HG02840 (cell line): ENCODE data around the gene MRPS23.

ENCODE experiments used
- ATAC-seq: cut with Tn5 transposase; IDR thresholded peaks from one replicate; pipeline ENCODE4 v1.9.1; 2021; ENCODE audit warnings: mild to moderate bottlenecking, moderate library complexity, moderate number of reproducible peaks; ENCODE audit not compliant: unreplicated experiment, low FRiP score

Gene MRPS23

DNA sequence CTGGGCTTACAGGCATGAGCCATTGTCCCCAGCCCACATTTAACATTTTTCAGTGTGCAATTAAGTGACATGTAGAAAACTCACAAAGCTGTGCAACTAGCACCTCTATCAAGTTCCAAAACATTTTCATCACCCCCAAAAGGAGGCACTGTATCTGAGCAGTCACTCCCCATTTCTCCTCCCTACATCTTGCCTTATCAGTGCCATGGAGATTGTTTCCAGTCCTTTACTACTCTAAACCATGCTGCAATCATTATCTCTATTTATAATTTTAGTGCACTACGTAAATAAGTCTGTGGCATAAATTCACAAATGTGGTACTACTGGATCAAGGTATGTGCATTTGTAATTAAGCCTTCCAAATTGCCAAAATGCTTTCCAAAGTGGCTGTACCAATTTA is 7.6 kb downstream of the MRPS23 start:
- no peak for ATAC-seq

- ATAC-seq = no peak
Measured at GRCh38 chr17:57839571-57839923, 10.3 kb downstream of the MRPS23 start.

DNA sequence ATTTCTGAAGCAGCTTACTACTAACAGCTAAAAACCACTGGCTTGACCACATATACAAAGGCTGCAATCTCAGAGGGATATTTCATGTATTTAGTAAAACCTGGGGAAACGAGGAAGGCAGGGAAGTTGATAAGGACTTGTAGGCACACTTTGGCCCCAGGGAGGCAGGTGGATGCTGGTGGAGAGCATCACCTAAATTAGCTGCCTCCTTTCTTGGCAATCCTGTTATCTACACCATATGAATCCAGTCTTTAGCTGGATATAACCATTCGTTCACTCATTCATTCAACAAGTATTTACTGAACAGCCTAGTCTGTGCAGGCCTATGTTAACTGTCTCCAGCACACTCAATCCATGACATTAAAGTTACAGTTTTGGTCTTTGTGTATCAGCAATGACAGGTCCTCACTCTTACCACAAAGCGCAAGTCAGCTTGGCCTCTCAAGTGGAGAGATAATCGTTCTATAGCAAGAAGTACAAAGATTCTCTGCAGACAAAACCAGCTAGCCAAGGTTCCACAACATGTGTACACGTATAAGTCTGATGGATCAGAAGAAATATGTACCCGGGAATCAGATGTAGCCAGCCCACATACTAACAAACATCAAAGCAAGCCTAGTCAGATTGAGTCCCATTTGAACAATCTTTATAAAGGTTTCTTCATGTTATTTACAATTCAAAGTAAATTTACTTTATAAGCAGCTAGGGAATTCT is 10.8 kb downstream of the MRPS23 start:
- ATAC-seq = no peak

DNA sequence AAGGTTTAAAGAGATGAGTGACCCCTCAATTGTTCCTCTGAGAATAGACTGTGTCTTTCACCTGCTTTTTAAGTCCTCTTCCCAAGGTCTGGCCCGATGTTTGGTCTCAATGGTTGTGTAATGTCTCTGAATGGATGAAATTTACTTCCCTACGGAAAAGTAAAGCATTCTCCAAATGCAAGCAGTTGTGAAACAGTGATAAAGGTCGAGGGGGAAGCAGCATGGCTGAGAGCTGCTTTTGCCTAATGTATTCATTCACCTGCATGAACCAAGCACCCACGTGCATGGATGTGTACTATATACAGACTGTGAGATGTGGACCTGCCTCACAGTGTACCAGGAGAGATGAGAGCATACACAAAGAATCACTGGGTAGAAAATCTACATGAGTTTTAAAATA is 11.4 kb downstream of the MRPS23 start:
- ATAC-seq = no peak

DNA sequence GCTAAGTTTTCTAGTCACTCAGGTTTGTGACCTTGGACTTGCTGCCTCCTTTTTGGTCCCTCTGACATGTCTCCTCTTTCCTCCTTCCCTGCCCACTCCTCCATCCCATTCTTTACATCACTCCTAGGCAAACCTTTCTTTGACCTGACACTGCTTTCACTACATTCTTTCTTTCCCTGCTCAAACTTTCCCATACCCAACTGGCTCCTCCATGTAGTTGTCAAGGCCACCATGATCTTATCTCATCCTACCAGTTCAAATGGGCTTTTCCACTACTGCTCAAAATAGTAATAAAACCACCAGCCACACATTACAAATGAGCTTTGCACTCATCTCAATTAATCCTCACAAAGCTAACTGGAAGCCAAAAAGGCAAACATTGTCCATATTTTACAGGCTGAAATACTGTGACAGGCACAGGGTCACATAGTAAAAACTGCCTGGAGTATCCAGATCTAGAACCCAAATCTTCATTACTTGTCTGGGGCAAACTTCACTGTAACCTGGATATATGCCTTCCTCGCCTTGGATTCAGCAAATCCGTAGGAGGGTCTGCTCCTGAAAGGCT is 14.4 kb downstream of the MRPS23 start:
- ATAC-seq = no peak

GRCh38 chr17:57834146-57834741 is 15.6 kb downstream of the MRPS23 start:
- ATAC-seq = no peak

GRCh38 chr17:57833179-57833939 is 16.5 kb downstream of the MRPS23 start:
- no peak for ATAC-seq

DNA sequence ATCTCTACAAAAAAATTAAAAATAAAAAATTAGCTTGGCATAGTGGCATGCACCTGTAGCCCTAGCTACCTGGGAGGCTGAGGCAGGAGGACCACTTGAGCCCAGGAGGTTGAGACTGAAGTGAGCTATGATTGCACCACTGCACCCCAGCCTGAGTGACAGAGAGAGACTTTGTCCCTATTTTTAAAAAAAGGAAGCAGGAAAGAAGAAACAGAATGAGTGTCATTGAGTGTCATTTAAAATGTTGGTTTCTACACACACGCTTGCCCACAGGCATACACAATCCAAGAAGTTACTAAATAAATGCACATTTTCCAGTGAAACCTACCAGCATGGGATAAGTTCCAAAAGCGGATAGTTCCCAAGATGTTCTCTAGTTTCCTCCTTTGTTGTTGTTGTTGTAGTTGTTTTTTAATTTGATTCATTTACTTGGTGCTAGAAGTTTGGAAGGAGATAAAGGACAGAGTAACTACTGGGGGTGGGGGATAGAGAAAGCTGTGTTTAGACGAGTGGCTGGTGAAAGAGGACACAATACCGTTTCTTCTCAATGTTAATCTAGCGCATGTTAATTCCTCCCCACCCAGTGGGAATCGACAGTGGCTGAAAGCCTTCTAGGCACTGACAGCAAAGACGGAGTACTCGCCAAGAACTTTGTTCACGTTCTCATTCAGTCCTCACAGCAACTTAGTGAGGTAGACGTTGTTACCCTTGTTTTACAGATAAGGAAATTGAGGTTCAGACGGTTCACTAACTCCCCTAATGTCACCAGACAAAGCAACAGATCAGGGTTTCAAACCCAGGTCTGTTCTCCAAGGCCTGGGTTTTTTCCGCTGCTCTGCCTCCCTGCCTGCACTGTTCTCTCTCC is 17.3 kb downstream of the MRPS23 start:
- ATAC-seq = no peak

DNA sequence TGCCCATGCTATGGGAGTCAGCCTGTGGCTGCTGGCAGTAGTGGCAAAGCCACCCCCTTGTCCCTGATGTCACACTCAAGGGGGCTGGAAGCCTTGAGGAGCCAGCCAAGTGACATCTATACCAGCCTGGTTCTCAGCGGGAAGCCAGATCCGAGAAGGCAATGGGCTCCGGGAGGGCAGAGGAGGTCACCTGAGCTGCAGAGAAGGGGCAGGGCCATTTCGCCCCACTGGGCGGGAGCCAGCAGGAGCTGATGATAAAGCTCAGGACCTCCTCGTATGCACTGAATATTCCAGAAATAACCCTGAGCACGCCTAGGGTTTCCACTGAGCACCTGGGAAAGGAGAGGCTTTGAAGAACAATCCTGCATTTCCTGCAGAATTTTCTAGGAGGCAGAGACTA is 19.0 kb downstream of the MRPS23 start:
- ATAC-seq = no peak

DNA sequence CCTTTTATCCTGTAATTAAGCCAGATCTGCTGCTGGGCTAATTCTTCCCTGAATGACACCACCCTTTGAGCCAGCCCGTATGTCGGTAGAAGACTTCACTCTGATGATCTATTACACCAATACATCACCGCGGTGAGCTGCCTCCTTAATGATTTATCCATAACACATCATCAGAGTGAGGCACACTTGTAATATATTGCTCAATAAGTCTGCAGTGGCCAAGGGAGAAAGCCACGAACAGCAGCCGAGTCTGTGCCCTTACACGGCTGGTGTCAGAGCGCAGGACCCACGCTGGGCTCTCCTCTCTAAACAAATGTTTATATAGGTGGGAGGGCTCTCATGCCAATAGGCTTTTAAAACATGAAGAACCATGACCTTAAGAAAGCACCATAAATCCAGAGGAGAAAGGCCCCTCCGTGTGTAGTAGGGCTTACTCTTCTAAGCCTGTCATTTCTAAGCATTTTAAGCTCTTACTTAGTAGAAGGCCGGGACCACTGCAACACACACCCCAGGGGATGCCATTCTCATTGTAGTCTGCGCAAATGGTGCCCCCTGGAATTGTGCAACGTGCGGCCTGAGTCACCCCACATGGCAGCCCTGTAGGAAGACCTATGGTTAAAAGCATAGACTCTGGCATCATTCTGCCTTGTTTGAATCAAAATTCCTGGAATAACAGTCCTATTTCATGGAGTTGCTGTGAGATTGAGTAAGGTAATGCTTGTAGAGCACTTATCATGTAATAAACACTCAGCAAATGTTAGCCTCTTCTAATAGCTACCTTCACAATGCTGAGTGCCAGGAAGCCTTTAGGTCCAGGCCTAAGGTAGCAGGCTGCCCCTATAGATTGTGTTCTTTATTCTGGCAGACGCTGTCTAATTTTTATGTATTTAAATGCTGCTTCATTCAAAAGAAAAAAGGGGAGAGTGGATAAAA is 26.1 kb downstream of the MRPS23 start:
- no peak for ATAC-seq

DNA sequence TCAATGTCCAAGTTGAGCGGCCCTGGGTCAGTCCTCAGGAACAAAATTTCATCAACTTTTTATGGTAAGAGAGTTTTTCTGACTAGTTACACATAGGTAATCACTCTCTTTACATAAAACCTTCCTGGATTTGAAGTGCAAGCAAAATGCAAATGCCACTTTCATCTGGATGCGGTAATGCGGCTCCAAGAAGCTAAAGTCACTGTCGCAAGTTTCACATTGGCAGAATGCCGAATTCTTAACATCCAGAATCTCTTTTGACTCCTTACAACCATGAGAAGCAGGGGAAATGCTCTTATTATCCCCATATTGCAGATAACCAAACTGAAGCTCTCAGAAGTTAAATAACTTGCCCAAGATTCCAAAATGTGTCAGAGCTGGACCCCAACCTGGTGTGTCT is 30.0 kb downstream of the MRPS23 start:
- ATAC-seq = no peak

DNA sequence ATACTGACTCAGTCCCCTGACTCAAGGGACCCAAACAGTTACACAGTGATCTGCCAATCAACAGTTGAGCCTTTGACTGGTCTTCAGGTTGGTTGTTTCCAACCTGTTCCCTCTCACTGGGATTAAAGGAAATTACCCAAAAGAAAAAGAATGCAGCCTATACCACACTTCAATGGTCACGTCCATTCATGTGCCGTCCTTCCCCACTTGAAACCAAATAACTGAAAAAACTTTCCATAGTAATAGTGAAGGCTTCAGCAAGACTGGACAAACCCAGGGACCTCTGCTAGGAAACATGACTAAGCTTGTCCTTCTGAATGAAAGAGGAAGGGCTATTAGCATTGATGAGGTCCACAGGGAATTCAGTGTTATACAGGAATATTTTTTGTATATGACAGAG is 30.6 kb downstream of the MRPS23 start:
- no peak for ATAC-seq

DNA sequence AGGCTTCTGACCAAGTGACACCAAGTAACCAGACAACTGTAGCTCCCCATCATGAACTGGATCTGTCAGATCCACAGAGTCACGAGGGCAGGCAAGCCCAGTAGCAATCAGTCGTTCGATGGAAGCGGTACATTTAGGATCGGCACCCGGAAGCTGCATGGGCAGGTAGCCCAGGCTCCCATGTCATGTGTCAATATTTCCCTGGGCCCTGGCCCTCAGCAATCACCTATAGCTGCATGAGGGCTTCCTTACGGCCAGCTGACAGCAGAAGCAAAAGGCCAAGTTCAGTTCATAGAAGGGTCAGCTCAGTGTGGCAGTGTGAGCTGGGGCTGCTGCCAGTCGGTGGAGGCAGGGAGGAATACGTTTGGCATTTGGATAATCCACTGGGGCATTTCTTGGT is 31.8 kb downstream of the MRPS23 start:
- no peak for ATAC-seq

DNA sequence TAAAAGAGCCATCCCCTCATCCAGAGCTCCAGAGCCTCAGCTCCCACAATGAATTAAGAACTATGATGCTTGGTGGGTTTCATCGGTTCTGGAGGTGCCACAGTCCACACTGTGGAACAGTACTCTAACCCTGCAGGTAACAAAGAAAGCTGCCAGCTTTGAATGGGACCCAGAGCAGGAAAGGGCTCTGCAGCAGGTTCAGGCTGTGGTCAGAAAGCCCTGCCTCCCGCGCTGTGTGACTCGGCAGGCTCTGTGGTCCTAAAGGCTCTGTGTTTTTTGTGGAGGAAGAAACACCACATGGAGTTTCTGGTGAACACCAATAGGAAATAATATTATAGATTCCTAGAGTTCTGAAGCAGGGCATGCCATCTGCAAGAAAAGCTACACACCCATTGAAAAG is 32.5 kb downstream of the MRPS23 start:
- ATAC-seq = no peak

- ATAC-seq = no peak
Measured at GRCh38 chr17:57814421-57814820, 35.4 kb downstream of the MRPS23 start.

- no peak for ATAC-seq
Measured at GRCh38 chr17:57811638-57812280, 38.1 kb downstream of the MRPS23 start.

- no peak for ATAC-seq
Measured at GRCh38 chr17:57810721-57811637, 38.9 kb downstream of the MRPS23 start.

GRCh38 chr17:57809879-57810278 is 40.0 kb downstream of the MRPS23 start:
- ATAC-seq = no peak
